ENCODE data around the gene GUK1.

- TF ChIP-seq EZH2 (IDR thresholded peaks at IDR 0.05; ENCODE audit: insufficient read depth, poor library complexity, severe bottlenecking), result no peak
- TF ChIP-seq EZH2phosphoT487 (IDR thresholded peaks at IDR 0.05; ENCODE audit: insufficient read depth, low read depth), result no peak
Observed at GRCh38 chr1:228096416-228097332, 43.4 kb upstream of the GUK1 start.

Data from GM23248 (cell line).